Anterior cingulate cortex (tissue), 58 donors: ENCODE data around the gene LPA.

Experiments
- DNase-seq, 58 donors: peaks; one replicate each; lab custom pipeline; 2025; lab: John Stamatoyannopoulos, UW

The LPA gene

GRCh38 chr6:160519603-160520042, 144.5 kb downstream of the LPA start:
- DNase-seq = no peak

- no peak for DNase-seq
Observed at GRCh38 chr6:160519133-160519532, 144.9 kb downstream of the LPA start.

GRCh38 chr6:160513836-160514235, 150.2 kb downstream of the LPA start:
- DNase-seq = no peak

- DNase-seq = no peak
Observed at GRCh38 chr6:160510976-160511617, 153.0 kb downstream of the LPA start.

- DNase-seq = no peak
Observed at GRCh38 chr6:160510199-160510598, 153.9 kb downstream of the LPA start.

- no peak for DNase-seq
Observed at GRCh38 chr6:160509610-160510009, 154.5 kb downstream of the LPA start.

GRCh38 chr6:160508599-160508998, 155.5 kb downstream of the LPA start:
- DNase-seq = no peak

GRCh38 chr6:160507420-160507819, 156.7 kb downstream of the LPA start:
- DNase-seq = no peak

GRCh38 chr6:160505970-160506369, 158.1 kb downstream of the LPA start:
- no peak for DNase-seq

GRCh38 chr6:160500639-160501038, 163.4 kb downstream of the LPA start:
- DNase-seq = no peak

GRCh38 chr6:160494576-160494975, 169.5 kb downstream of the LPA start:
- no peak for DNase-seq

- DNase-seq = no peak
Observed at GRCh38 chr6:160489091-160489490, 175.0 kb downstream of the LPA start.

GRCh38 chr6:160487116-160487515, 177.0 kb downstream of the LPA start:
- DNase-seq = no peak
